HEK293 (cell line): Measurements from ENCODE around the gene ABHD17A.

Source experiments
- EGR2 ChIP-seq: fragments of 450-650 bp; formaldehyde crosslinking; IDR thresholded peaks from 2 replicates; pipeline ENCODE4 v1.5.1; 2016; ENCODE audit warnings: low read depth, missing biosample characterization, missing genetic modification characterization
- HOXA7 ChIP-seq: sonication (generic); formaldehyde crosslinking; IDR thresholded peaks from 2 replicates; pipeline ENCODE4 v1.8.1; 2022; ENCODE audit warnings: missing genetic modification reagents, borderline replicate concordance
- KLF17 ChIP-seq: fragments of 450-650 bp; formaldehyde crosslinking; IDR thresholded peaks from 2 replicates; pipeline ENCODE4 v1.5.1; 2016; ENCODE audit warnings: missing biosample characterization, missing genetic modification characterization
- KLF9 ChIP-seq: fragments of 450-650 bp; formaldehyde crosslinking; IDR thresholded peaks from 2 replicates; pipeline ENCODE4 v1.5.1; 2016; ENCODE audit warnings: missing biosample characterization, missing genetic modification characterization, low read depth
- MZF1 ChIP-seq: fragments of 450-650 bp; formaldehyde crosslinking; IDR thresholded peaks from 2 replicates; pipeline ENCODE4 v1.5.1; 2017; ENCODE audit warnings: missing biosample characterization, missing genetic modification characterization, borderline replicate concordance
- PRDM6 ChIP-seq: fragments of 450-650 bp; formaldehyde crosslinking; IDR thresholded peaks from 2 replicates; pipeline ENCODE4 v1.5.1; 2017; ENCODE audit warnings: missing biosample characterization, missing genetic modification characterization
- SCRT2 ChIP-seq: fragments of 450-650 bp; formaldehyde crosslinking; IDR thresholded peaks from 2 replicates; pipeline ENCODE4 v1.5.1; 2016; ENCODE audit warnings: missing biosample characterization, missing genetic modification characterization
- SP7 ChIP-seq: fragments of 450-650 bp; formaldehyde crosslinking; IDR thresholded peaks from 2 replicates; pipeline ENCODE4 v1.5.1; 2016; ENCODE audit warnings: missing biosample characterization, missing genetic modification characterization
- TCF7L2 ChIP-seq: IDR thresholded peaks from 2 replicates; pipeline ENCODE4 v1.6.1; 2011; ENCODE audit warnings: low read depth, mild to moderate bottlenecking, inconsistent platforms, low read length, moderate library complexity, borderline replicate concordance
- TRIM28 ChIP-seq: IDR thresholded peaks from 2 replicates; pipeline ENCODE4 v1.6.1; 2011; ENCODE audit warnings: low read length, control low read depth, borderline replicate concordance
- ZBTB17 ChIP-seq: fragments of 450-650 bp; formaldehyde crosslinking; IDR thresholded peaks from 2 replicates; pipeline ENCODE4 v1.5.1; 2016; ENCODE audit warnings: missing biosample characterization, missing genetic modification characterization
- ZBTB48 ChIP-seq: fragments of 450-650 bp; formaldehyde crosslinking; IDR thresholded peaks from 2 replicates; pipeline ENCODE4 v1.5.1; 2016; ENCODE audit warnings: missing biosample characterization, missing genetic modification characterization
- ZFP3 ChIP-seq: fragments of 450-650 bp; formaldehyde crosslinking; IDR thresholded peaks from 2 replicates; pipeline ENCODE4 v1.5.1; 2016; ENCODE audit warnings: low read depth, missing biosample characterization, missing genetic modification characterization
- ZNF155 ChIP-seq: fragments of 450-650 bp; formaldehyde crosslinking; IDR thresholded peaks from 2 replicates; pipeline ENCODE4 v1.5.1; 2016; ENCODE audit warnings: missing biosample characterization, missing genetic modification characterization
- ZNF2 ChIP-seq: fragments of 450-650 bp; formaldehyde crosslinking; IDR thresholded peaks from 2 replicates; pipeline ENCODE4 v1.5.1; 2016; ENCODE audit warnings: missing biosample characterization, missing genetic modification characterization
- ZNF433 ChIP-seq: fragments of 450-650 bp; formaldehyde crosslinking; IDR thresholded peaks from 2 replicates; pipeline ENCODE4 v1.5.1; 2016; ENCODE audit warnings: missing biosample characterization, missing genetic modification characterization, low read depth
- ZNF518A ChIP-seq: fragments of 450-650 bp; formaldehyde crosslinking; conservative IDR thresholded peaks from 2 replicates; pipeline ENCODE4 v1.5.1; 2016; ENCODE audit warnings: low read depth, missing biosample characterization, missing genetic modification characterization
- ZNF529 ChIP-seq: fragments of 450-650 bp; formaldehyde crosslinking; IDR thresholded peaks from 2 replicates; pipeline ENCODE4 v1.5.1; 2017; ENCODE audit warnings: missing genetic modification characterization, missing biosample characterization; ENCODE audit not compliant: insufficient replicate concordance
- ZNF555 ChIP-seq: fragments of 450-650 bp; formaldehyde crosslinking; conservative IDR thresholded peaks from 2 replicates; pipeline ENCODE4 v1.5.1; 2017; ENCODE audit warnings: missing biosample characterization, mild to moderate bottlenecking, missing genetic modification characterization, inconsistent platforms
- ZNF654 ChIP-seq: fragments of 450-650 bp; formaldehyde crosslinking; IDR thresholded peaks from 2 replicates; pipeline ENCODE4 v1.5.1; 2016; ENCODE audit warnings: low read depth, missing biosample characterization, missing genetic modification characterization
- ZNF670 ChIP-seq: fragments of 450-650 bp; formaldehyde crosslinking; IDR thresholded peaks from 2 replicates; pipeline ENCODE4 v1.5.1; 2016; ENCODE audit warnings: missing biosample characterization, missing genetic modification characterization, low read depth
- ZNF768 ChIP-seq: fragments of 450-650 bp; formaldehyde crosslinking; IDR thresholded peaks from 2 replicates; pipeline ENCODE4 v1.5.1; 2018; ENCODE audit warnings: missing biosample characterization, mild to moderate bottlenecking, missing genetic modification characterization
- ZNF792 ChIP-seq: fragments of 450-650 bp; formaldehyde crosslinking; IDR thresholded peaks from 2 replicates; pipeline ENCODE4 v1.5.1; 2016; ENCODE audit warnings: missing biosample characterization, missing genetic modification characterization
- TF ChIP-seq, protein P1 (sequence below): fragments of 450-650 bp; formaldehyde crosslinking; IDR thresholded peaks from 2 replicates; pipeline ENCODE4 v1.5.1; 2016; ENCODE audit warnings: missing biosample characterization, missing genetic modification characterization
- TF ChIP-seq, protein P2 (sequence below): fragments of 450-650 bp; formaldehyde crosslinking; IDR thresholded peaks from 2 replicates; pipeline ENCODE4 v1.5.1; 2016; ENCODE audit warnings: missing biosample characterization, missing genetic modification characterization
- TF ChIP-seq, protein P3 (sequence below): fragments of 450-650 bp; formaldehyde crosslinking; IDR thresholded peaks from 2 replicates; pipeline ENCODE4 v1.5.1; 2016; ENCODE audit warnings: missing biosample characterization, missing genetic modification characterization, low read depth
- TF ChIP-seq, protein P4 (sequence below): fragments of 450-650 bp; formaldehyde crosslinking; IDR thresholded peaks from 2 replicates; pipeline ENCODE4 v1.5.1; 2016; ENCODE audit warnings: missing biosample characterization, missing genetic modification characterization

Gene ABHD17A

DNA sequence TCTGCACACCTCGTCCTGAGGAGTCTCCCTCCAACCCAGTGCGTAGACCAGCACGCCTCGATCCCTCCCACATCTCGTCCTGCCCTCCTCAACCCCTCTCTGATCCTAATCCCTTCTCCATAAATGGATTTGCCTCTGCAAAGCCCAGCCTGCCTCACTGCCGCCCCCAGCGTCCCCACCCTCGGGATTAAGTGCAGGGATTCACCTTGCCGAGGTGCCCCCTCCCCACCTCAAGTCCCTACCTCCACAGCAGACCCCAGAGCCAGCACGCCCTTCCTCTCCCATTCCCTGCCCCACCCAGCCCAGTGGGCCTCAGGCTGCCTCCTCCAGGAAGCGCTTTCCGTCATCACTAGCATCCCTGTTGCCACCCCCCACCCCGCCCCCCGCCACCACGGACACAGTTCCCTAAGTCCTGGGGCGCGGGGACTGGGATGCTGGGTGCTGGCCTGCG, 25.9 kb downstream of the ABHD17A start (continued):
- TF ChIP-seq ZNF518A (tag by site-specific recombination) (no peak), KLF17 (tag by site-specific recombination) (peak; percentile 85), ZNF2 (no peak), PRDM6 (tag by site-specific recombination) (no peak), KLF9 (no peak), ZBTB17 (tag by site-specific recombination) (peak; percentile 59), TRIM28 (no peak), ZNF433 (tag by site-specific recombination) (no peak), ZNF792 (tag by site-specific recombination) (no peak), TCF7L2 (no peak), ZNF670 (tag by site-specific recombination) (no peak), SCRT2 (tag by site-specific recombination) (no peak), ZFP3 (tag by site-specific recombination) (no peak), MZF1 (tag by site-specific recombination) (no peak), ZNF555 (tag by site-specific recombination) (no peak), ZNF529 (tag by site-specific recombination) (no peak), EGR2 (tag by site-specific recombination) (peak; percentile 92), ZBTB48 (peak; percentile 26; the same call in 1 of the 2 replicates), HOXA7 (CRISPR knock-in tag) (no peak), SP7 (peak; percentile 40), ZNF155 (tag by site-specific recombination) (no peak), ZNF654 (no peak), ZNF768 (tag by site-specific recombination) (no peak; the same call in 1 of the 2 replicates)
- TF ChIP-seq, protein P1, sequence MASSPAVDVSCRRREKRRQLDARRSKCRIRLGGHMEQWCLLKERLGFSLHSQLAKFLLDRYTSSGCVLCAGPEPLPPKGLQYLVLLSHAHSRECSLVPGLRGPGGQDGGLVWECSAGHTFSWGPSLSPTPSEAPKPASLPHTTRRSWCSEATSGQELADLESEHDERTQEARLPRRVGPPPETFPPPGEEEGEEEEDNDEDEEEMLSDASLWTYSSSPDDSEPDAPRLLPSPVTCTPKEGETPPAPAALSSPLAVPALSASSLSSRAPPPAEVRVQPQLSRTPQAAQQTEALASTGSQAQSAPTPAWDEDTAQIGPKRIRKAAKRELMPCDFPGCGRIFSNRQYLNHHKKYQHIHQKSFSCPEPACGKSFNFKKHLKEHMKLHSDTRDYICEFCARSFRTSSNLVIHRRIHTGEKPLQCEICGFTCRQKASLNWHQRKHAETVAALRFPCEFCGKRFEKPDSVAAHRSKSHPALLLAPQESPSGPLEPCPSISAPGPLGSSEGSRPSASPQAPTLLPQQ (tag by site-specific recombination), result no peak
- TF ChIP-seq, protein P2, sequence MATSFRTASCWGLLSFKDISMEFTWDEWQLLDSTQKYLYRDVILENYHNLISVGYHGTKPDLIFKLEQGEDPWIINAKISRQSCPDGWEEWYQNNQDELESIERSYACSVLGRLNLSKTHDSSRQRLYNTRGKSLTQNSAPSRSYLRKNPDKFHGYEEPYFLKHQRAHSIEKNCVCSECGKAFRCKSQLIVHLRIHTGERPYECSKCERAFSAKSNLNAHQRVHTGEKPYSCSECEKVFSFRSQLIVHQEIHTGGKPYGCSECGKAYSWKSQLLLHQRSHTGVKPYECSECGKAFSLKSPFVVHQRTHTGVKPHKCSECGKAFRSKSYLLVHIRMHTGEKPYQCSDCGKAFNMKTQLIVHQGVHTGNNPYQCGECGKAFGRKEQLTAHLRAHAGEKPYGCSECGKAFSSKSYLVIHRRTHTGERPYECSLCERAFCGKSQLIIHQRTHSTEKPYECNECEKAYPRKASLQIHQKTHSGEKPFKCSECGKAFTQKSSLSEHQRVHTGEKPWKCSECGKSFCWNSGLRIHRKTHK (tag by site-specific recombination), result no peak
- TF ChIP-seq, protein P3, sequence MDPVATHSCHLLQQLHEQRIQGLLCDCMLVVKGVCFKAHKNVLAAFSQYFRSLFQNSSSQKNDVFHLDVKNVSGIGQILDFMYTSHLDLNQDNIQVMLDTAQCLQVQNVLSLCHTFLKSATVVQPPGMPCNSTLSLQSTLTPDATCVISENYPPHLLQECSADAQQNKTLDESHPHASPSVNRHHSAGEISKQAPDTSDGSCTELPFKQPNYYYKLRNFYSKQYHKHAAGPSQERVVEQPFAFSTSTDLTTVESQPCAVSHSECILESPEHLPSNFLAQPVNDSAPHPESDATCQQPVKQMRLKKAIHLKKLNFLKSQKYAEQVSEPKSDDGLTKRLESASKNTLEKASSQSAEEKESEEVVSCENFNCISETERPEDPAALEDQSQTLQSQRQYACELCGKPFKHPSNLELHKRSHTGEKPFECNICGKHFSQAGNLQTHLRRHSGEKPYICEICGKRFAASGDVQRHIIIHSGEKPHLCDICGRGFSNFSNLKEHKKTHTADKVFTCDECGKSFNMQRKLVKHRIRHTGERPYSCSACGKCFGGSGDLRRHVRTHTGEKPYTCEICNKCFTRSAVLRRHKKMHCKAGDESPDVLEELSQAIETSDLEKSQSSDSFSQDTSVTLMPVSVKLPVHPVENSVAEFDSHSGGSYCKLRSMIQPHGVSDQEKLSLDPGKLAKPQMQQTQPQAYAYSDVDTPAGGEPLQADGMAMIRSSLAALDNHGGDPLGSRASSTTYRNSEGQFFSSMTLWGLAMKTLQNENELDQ (tag by site-specific recombination), result no peak
- TF ChIP-seq, protein P4, sequence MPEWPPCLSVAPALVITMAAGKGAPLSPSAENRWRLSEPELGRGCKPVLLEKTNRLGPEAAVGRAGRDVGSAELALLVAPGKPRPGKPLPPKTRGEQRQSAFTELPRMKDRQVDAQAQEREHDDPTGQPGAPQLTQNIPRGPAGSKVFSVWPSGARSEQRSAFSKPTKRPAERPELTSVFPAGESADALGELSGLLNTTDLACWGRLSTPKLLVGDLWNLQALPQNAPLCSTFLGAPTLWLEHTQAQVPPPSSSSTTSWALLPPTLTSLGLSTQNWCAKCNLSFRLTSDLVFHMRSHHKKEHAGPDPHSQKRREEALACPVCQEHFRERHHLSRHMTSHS (tag by site-specific recombination), result no peak
